ENCODE measurements around the gene NYAP2.

GRCh38 chr2:225434014-225434413 lies 34.5 kb downstream of the NYAP2 start:
- TF ChIP-seq POLR2A (IDR thresholded peaks at IDR 0.05) (no peak), CTCF (IDR thresholded peaks at IDR 0.05) (no peak)
